HG03066 (cell line): ENCODE data around the gene SKI.
A peak's percentile ranks its signal among the peaks of the same experiment; 100 is the strongest.

Experiments
- ATAC-seq: cut with Tn5 transposase; IDR thresholded peaks from one replicate; pipeline ENCODE4 v1.9.1; 2021; ENCODE audit warnings: low read depth; ENCODE audit not compliant: unreplicated experiment

Gene SKI

GRCh38 chr1:2193514-2194281 is 34.4 kb upstream of the SKI start:
- no peak for ATAC-seq

GRCh38 chr1:2194319-2194897 is 33.7 kb upstream of the SKI start, which contains the start of gene FAAP20:
TSS of gene FAAP20 (minus strand) at chr1:2194772. CDS start at chr1:2194749, 23 bp downstream.
- ATAC-seq, result peak; percentile 35

- ATAC-seq, result peak; percentile 62
These were observed 33.0 kb upstream of the SKI start for GRCh38 chr1:2194898-2195673.

GRCh38 chr1:2195785-2196184 is 32.3 kb upstream of the SKI start:
- no peak for ATAC-seq

DNA sequence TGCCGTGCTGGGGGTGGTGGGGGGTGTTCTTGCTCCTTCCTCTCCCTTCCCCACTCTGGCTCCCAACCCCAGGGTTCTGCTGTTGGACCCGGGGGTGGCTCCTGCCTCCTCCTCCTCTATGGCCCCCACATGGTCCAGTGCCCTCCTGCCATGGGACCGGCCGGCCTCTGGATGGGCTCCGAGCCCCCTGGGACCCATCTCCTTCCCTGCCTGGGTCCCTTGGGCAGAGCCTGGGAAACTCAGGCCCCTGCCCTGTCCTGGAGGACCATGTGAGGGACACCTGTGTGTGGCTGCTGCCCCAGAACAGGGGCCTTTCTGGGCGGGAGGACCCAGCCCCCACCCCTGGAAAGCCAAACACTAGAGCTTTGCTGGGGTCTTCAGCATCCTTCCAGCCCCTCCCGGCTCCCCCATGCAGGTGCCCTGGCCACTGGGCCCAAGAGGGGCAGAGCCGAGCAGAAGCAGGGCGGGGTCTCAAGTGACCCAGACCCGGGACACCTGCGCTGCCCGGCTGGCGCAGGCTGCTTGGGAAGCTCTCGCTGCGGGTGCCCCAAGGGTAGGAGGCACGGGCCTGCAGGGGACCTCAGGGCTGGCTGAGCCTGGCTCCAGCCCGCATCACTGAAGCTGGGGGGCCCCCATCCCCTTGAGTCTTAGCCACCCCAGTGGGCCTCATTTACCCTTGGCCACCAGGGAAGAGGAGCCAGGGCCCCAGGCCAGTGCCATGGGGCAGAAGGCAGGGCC is 31.0 kb upstream of the SKI start:
- no peak for ATAC-seq

GRCh38 chr1:2197707-2198165 is 30.4 kb upstream of the SKI start:
- ATAC-seq, result no peak

DNA sequence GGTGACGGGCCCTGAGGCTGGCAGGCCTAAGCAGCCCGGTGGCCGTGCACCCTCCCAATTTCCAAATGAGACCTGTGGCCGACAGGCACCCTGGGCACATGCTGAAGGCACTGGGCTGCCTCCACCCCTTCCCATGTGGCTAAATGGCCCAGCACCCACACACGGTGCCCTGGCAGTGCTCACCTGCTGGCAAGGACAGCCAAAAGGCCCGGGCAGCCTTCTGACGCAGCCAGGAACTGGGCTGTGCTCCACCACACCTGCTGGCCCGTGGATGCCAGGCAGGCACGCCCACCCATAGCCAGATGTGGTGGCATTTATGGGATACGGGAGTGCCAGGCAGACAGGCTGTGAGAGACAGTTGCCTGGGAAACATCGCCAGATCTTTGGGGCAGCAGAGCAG is 29.5 kb upstream of the SKI start:
- no peak for ATAC-seq

DNA sequence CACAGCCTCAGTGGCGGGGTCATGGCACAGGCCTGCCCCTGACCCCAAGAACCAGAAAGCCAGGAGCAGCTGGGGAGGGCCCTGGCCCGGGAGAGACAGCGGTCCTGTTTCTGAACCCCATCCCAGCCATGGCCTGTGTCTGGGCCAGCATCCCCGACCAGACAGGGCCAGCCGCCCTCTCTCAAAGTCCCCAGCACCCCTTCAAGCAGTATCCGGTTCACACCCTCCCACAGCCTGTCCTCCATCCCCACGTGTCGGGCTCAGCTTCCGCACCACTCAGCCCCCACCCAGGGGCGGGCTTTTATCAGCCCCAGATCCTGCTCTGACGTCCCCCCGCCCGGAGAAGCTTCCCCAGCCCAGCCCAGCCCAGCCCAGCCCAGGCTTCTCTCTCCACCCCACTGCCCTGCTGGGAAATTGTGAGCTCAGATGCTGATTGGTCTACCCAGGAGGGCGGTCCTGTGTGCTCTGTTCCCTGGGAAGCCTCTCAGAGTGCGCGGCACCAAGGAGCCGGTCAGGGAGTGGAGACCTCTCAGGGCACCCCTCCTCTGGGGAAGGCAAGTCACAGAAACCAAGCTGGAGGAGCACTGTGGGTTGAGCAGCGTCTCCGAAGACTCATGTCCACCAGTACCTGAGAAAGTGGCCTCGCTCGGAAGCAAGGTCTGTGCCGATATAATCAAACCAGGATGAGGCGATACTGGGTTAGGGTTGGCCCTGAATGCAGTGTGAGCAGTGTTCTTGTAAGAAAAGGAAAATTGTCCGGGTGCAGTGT is 28.9 kb upstream of the SKI start:
- peak; percentile 48 for ATAC-seq

DNA sequence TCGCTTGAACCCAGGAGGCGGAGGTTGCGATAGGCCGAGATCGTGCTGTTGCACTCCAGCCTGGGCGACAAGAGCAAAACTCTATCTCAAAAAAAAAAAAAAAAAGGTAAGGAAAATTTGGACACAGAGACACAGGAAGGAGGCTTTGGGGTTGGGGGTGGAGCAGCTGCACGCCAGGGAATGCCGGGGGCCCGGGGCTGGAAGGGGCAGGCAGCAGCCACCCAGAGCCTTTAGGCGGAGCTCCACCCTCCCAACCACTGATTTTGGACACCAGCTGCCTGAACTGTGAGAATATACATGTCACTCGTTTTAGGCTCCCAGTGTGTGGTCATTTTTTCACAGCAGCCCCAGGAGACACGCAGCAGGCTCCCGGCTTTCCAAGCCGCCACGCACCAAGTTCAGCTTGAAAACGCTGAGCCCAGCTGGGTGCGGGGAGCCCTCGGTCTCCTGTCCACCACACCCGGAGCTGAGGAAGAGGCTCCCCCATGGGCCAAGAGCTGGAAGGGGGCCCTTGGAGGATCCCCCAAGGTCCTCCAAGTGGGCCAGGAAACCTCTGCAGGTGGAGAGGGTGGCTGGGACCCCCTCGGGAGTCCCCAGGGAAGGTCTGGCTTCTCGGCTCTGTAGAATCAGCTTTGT is 27.7 kb upstream of the SKI start:
- no peak for ATAC-seq

- ATAC-seq, result no peak
These were observed 27.1 kb upstream of the SKI start for GRCh38 chr1:2201062-2201461.

DNA sequence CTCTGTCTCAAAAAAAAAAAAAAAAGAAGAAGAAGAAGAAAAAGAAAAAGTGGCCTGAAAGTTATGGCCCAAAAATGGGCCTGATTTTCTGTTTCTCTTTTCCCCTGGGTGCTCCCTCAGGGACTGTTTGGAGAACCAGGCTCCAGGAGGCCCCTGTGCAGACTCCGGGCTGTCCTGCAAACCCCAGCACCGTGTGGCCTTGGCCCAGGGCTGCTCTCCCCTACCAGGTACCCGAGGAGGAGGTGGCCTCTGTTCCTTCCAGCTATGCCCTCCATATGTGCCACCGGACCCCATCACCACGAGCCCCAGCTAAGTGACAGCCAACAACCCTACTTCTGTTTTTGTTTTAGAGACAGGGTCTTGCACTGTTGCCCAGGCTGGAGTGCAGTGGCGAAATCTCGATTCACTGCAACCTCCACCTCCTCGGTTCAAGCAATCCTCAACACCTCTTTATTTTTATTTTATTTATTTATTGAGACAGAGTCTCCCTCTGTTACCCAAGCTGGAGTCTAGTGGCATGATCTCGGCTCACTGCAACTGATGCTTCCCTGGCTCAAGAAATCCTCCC is 26.0 kb upstream of the SKI start:
- ATAC-seq, result no peak

GRCh38 chr1:2202843-2203601 is 25.1 kb upstream of the SKI start:
- no peak for ATAC-seq

GRCh38 chr1:2203671-2204414 is 24.3 kb upstream of the SKI start:
- ATAC-seq, result no peak

GRCh38 chr1:2204415-2205190 is 23.5 kb upstream of the SKI start:
- ATAC-seq, result peak; percentile 50

GRCh38 chr1:2205191-2205952 is 22.7 kb upstream of the SKI start:
- ATAC-seq, result peak; percentile 55

DNA sequence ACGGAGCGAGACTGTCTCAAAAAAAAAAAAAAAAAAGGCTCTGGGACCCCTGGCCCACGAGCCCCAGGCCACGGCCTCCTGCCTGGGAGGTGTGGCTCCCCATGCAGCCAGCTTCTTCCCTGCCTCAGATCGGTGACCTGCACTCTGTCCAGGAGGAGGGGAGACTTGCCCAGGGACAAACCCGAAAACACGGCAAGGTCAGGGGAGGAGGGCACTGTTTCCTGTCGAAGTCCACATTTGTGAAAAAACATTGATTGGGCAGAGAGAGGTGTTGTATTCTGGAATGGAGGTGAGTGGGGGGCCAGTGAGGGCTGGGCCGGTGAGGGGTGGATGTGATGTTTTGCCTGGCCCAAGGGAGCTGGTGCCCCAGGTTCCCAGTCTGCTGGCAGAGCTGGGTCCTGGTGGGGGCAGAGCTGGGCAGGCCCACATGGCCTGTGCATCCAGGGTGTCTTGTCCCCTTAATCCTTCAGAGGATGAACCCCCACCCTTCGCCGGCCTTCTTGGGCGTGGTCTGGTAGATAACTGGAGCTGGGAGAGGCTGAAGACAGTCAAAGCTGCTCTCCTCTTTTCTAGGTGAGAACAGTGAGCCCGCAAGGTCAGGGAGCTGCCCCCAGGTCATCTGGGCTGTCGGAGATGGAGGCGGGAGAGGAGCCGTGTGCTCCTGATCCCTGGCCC is 21.2 kb upstream of the SKI start:
- ATAC-seq, result no peak
